ENCODE results near the gene AFTPH. TPM values are rescaled to one million over a fixed set of nuclear protein-coding genes. Genes with fewer than 3 reads are reported as not detected.

AFTPH gene
- total and polyA plus RNA-seq, 3 donors from 2014 or later = 38.7 to 56.1 (median 43.9) TPM

DNA sequence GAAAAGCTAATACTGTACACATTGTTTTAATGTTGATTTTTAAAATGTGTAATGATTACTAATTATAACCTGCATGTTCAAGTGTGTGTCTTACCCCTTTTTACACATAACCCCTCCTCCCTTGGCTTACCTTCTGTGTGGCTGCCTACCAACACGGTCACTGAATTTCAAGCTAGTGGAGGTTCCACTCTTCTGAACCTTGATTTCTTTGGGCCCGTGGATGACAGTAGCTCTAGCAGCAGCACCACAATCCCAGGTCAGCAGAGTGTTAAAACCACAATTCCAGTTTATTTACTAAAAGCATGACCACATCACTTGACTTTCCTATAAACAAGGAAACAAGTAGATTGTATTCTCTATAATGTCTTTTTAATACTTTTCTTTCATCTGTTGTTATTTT is 56.9 kb downstream of the AFTPH start:
- Histone ChIP-seq H3K4me1 (no peaks in the 10 kb centered on the region), H3K9me3 (no peaks in the 10 kb centered on the region), H3K27me3 (no peaks in the 10 kb centered on the region), H3K27ac (no peak overlapping the region), H3K4me3 (no peak overlapping the region), H3K36me3 (ENCODE audit: low read depth, missing control alignments) (no peaks in the 10 kb centered on the region)
- intact Hi-C loops (cut with DNase I; ENCODE audit: low total_unique reads) = no loop called here
- TF ChIP-seq POLR2A (IDR thresholded peaks at IDR 0.05) = no peak
- TF ChIP-seq, protein P1, sequence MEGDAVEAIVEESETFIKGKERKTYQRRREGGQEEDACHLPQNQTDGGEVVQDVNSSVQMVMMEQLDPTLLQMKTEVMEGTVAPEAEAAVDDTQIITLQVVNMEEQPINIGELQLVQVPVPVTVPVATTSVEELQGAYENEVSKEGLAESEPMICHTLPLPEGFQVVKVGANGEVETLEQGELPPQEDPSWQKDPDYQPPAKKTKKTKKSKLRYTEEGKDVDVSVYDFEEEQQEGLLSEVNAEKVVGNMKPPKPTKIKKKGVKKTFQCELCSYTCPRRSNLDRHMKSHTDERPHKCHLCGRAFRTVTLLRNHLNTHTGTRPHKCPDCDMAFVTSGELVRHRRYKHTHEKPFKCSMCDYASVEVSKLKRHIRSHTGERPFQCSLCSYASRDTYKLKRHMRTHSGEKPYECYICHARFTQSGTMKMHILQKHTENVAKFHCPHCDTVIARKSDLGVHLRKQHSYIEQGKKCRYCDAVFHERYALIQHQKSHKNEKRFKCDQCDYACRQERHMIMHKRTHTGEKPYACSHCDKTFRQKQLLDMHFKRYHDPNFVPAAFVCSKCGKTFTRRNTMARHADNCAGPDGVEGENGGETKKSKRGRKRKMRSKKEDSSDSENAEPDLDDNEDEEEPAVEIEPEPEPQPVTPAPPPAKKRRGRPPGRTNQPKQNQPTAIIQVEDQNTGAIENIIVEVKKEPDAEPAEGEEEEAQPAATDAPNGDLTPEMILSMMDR (IDR thresholded peaks at IDR 0.05) = no peak
- no peak for DNase-seq
- 86 to 97% methylated on average over 2 of the region's 2 CpGs for WGBS, 2 donors

DNA sequence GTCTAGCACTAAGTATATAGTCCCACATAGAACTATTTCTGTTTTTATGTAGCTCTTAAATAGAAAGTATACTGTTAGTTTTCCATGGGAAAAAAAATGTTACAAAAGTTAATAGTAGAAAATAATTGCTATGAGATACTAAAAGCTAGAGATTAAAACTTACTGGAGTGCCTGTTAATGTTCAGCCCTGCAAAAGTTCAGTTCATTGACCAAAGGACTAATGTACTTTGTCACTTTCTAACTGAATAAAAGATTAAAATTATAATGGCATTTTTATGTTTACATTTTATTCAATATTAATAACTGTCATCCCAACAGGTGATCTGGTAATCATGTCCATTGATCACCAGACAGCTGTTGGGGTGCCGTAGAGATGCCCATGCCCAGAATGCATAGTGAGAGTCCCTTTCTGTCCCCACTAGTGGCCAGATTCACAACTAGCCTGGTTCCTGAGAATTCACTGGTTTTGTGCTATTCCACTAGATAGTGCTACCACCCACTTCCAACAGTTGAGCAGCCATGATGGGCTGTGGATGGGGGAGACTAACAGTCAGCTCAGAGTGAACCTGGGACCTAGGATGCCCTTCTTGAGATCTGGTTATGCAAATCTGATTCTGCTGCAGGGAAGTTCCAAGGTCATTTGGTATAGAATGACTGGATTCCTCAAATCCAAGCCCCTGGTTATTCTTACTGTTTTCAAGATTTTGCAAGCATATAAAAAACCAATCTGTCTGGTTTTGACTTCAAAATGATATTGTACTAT is 57.8 kb downstream of the AFTPH start:
- H3K36me3 ChIP-seq (ENCODE audit: low read depth, missing control alignments) = no peaks in the 10 kb centered on the region
- H3K4me3 ChIP-seq = no peak overlapping the region
- intact Hi-C loops (cut with DNase I; ENCODE audit: low total_unique reads) = no loop called here
- no peaks in the 10 kb centered on the region for H3K27me3 ChIP-seq
- H3K27ac ChIP-seq = no peak overlapping the region
- no peaks in the 10 kb centered on the region for H3K9me3 ChIP-seq
- no peak for DNase-seq
- WGBS, 2 donors = 52 to 100% methylated on average over 1 of the region's 1 CpG
- no peaks in the 10 kb centered on the region for H3K4me1 ChIP-seq
- TF ChIP-seq, protein P1 (IDR thresholded peaks at IDR 0.05) = no peak
- no peak for TF ChIP-seq POLR2A (IDR thresholded peaks at IDR 0.05)

DNA sequence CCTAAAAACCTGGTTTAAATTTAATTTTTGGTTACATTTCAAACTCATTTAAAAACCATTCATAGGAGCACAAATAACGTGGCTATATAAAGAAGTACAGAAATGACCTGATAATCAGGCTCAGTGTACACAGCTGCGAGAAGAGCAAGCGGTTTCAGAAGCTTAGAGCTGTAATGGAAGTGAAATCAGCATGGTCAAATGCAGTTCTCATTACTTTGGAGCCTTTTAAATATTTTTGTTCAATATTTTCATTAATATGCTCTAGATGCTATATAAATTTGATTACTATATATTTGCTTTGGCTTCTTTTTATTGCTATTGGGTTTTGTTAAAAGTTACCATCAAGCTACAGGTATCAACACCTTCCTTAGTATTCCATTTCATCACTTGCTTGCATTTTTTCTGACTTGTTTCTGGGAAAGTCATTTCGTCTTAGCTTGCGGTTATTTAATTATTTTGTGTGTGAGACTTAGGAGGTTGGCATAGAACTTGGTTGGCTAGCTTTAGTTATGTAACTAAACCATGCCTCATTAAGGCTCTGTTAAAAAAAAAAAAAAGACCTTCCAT is 58.7 kb downstream of the AFTPH start:
- WGBS, 2 donors = 83 to 87% methylated on average over 5 of the region's 5 CpGs
- no peak for TF ChIP-seq POLR2A (IDR thresholded peaks at IDR 0.05)
- TF ChIP-seq, protein P1 (IDR thresholded peaks at IDR 0.05) = no peak
- no peaks in the 10 kb centered on the region for H3K9me3 ChIP-seq
- H3K36me3 ChIP-seq (ENCODE audit: low read depth, missing control alignments) = no peaks in the 10 kb centered on the region
- no peak overlapping the region for H3K27ac ChIP-seq
- H3K27me3 ChIP-seq = no peaks in the 10 kb centered on the region
- H3K4me3 ChIP-seq = no peak overlapping the region
- no peak for DNase-seq
- H3K4me1 ChIP-seq = no peaks in the 10 kb centered on the region
- intact Hi-C loops (cut with DNase I; ENCODE audit: low total_unique reads) = no loop called here

DNA sequence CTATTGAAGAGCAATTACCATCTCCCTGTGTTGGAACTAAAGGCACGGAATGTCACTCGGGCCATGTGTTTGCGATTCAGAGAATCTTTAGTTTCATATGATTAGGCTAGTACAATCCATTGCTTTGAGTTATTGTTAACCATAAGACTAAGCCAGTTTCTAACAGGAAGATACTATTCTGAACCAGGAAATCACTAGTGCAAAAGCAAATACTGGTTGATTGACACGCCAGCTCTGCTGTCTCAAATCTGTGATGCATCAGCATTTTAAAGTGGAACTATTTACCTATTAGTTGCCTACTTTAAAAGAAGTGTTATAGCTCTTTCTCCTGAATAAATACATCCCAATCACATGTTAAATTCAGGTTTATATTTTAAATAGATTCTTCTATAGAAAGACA is 61.9 kb downstream of the AFTPH start:
- 91 to 94% methylated on average over 4 of the region's 4 CpGs for WGBS, 2 donors

More for the DNA sequence above, 61.9 kb downstream of the AFTPH start:
- Histone ChIP-seq H3K4me3 (no peak overlapping the region), H3K9me3 (no peaks in the 10 kb centered on the region), H3K27ac (no peak overlapping the region), H3K36me3 (ENCODE audit: low read depth, missing control alignments) (no peaks in the 10 kb centered on the region), H3K4me1 (no peaks in the 10 kb centered on the region), H3K27me3 (no peaks in the 10 kb centered on the region)
- DNase-seq = no peak
- intact Hi-C loops (cut with DNase I; ENCODE audit: low total_unique reads) = no loop called here
- TF ChIP-seq, protein P1 (IDR thresholded peaks at IDR 0.05) = no peak

Data from testis (tissue), 3 donors.